WTC11 (cell line): ENCODE results near the gene FTSJ3.

Experiments
- CREM ChIP-seq: sonication (generic); formaldehyde crosslinking; IDR thresholded peaks from 2 replicates; pipeline ENCODE4 v1.8.1; 2022; ENCODE audit warnings: mild to moderate bottlenecking, missing genetic modification reagents, moderate library complexity
- ELF4 ChIP-seq: sonication (generic); formaldehyde crosslinking; IDR thresholded peaks from 2 replicates; pipeline ENCODE4 v1.8.1; 2022; ENCODE audit warnings: low read depth, mild to moderate bottlenecking, moderate library complexity, missing genetic modification reagents
- HMGA2 ChIP-seq: fragments of 250-450 bp; sonication (Bioruptor Pico); IDR thresholded peaks from 2 replicates; pipeline ENCODE4 v1.4.0; 2021; ENCODE audit warnings: mild to moderate bottlenecking, moderate library complexity
- KAT7 ChIP-seq: sonication (generic); formaldehyde crosslinking; IDR thresholded peaks from 2 replicates; pipeline ENCODE4 v1.8.1; 2023; ENCODE audit warnings: missing genetic modification reagents, mild to moderate bottlenecking, borderline replicate concordance
- NR1H2 ChIP-seq: sonication (generic); formaldehyde crosslinking; IDR thresholded peaks from 2 replicates; pipeline ENCODE4 v1.9.0; 2021; ENCODE audit warnings: mild to moderate bottlenecking, moderate library complexity, missing genetic modification reagents
- SP1 ChIP-seq: sonication (generic); formaldehyde crosslinking; conservative IDR thresholded peaks from 2 replicates; pipeline ENCODE4 v1.8.1; 2022; ENCODE audit warnings: missing genetic modification reagents
- TEAD1 ChIP-seq: sonication (generic); formaldehyde crosslinking; IDR thresholded peaks from 2 replicates; pipeline ENCODE4 v1.8.0; 2022; ENCODE audit warnings: mild to moderate bottlenecking, missing genetic modification reagents
- TEAD4 ChIP-seq: sonication (generic); formaldehyde crosslinking; IDR thresholded peaks from 2 replicates; pipeline ENCODE4 v1.8.0; 2022; ENCODE audit warnings: mild to moderate bottlenecking, missing genetic modification reagents
- TP53 ChIP-seq: sonication (generic); formaldehyde crosslinking; IDR thresholded peaks from 2 replicates; pipeline ENCODE4 v1.8.1; 2023; ENCODE audit warnings: mild to moderate bottlenecking, missing genetic modification reagents
- ZNF121 ChIP-seq: sonication (generic); formaldehyde crosslinking; IDR thresholded peaks from 2 replicates; pipeline ENCODE4 v1.8.0; 2023; ENCODE audit warnings: missing genetic modification reagents
- ZNF423 ChIP-seq: fragments of 250-450 bp; sonication (Bioruptor Pico); IDR thresholded peaks from 2 replicates; pipeline ENCODE4 v2.1.2; 2022; ENCODE audit warnings: mild to moderate bottlenecking, moderate library complexity
- TF ChIP-seq, protein P1 (sequence below): fragments of 200-600 bp; IDR thresholded peaks from 2 replicates; pipeline ENCODE4 v1.8.0; 2022; ENCODE audit warnings: antibody characterized with exemption
- TF ChIP-seq, protein P2 (sequence below): sonication (generic); formaldehyde crosslinking; IDR thresholded peaks from 2 replicates; pipeline ENCODE4 v1.8.1; 2022; ENCODE audit warnings: low read depth, mild to moderate bottlenecking, moderate library complexity, missing genetic modification reagents, borderline replicate concordance
- TF ChIP-seq, protein P3 (sequence below): sonication (generic); formaldehyde crosslinking; IDR thresholded peaks from 2 replicates; pipeline ENCODE4 v1.8.0; 2023; ENCODE audit warnings: mild to moderate bottlenecking, missing genetic modification reagents

DNA sequence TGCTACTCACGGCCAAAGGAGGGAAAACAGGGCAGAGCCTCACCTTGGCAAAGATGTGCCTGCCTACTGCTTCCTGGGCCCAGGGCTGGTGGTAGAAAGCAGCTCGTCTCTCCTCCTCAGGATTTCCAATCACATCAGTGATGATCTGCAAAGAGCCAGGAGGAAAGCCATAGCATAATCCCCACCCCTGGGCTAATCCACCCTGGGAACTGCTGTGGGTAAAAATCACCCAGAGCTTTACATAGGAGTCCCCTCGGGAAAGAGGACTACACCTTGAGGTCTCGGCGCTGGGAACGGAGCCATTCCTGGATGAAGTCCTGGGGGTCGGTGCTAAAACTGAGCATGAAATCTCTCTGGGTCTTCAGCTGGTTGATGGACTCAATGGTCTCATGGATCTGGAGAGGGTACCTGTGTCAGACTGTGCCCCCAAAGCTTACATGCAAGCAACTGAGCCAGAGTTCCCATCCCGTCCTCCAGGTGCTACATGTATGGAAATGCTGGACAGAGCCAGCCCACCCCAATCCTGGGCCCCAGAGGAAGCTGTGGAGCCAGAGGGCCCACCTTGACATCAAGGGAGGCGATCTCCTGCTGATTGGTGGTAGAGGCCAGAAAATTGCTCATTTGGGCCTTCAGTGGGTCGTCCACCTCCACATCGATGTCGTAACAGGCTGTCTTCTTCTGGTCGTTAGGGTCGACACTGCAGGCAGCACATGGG lies 5.7 kb upstream of the FTSJ3 start:
- TF ChIP-seq ELF4 = no peak
- TF ChIP-seq, protein P1, sequence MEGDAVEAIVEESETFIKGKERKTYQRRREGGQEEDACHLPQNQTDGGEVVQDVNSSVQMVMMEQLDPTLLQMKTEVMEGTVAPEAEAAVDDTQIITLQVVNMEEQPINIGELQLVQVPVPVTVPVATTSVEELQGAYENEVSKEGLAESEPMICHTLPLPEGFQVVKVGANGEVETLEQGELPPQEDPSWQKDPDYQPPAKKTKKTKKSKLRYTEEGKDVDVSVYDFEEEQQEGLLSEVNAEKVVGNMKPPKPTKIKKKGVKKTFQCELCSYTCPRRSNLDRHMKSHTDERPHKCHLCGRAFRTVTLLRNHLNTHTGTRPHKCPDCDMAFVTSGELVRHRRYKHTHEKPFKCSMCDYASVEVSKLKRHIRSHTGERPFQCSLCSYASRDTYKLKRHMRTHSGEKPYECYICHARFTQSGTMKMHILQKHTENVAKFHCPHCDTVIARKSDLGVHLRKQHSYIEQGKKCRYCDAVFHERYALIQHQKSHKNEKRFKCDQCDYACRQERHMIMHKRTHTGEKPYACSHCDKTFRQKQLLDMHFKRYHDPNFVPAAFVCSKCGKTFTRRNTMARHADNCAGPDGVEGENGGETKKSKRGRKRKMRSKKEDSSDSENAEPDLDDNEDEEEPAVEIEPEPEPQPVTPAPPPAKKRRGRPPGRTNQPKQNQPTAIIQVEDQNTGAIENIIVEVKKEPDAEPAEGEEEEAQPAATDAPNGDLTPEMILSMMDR = no peak
- no peak for TF ChIP-seq ZNF121 (CRISPR knock-in tag)
- TF ChIP-seq, protein P2, sequence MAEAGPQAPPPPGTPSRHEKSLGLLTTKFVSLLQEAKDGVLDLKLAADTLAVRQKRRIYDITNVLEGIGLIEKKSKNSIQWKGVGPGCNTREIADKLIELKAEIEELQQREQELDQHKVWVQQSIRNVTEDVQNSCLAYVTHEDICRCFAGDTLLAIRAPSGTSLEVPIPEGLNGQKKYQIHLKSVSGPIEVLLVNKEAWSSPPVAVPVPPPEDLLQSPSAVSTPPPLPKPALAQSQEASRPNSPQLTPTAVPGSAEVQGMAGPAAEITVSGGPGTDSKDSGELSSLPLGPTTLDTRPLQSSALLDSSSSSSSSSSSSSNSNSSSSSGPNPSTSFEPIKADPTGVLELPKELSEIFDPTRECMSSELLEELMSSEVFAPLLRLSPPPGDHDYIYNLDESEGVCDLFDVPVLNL (CRISPR knock-in tag) = no peak
- no peak for TF ChIP-seq HMGA2 (CRISPR knock-in tag)
- no peak for TF ChIP-seq NR1H2 (CRISPR knock-in tag)
- TF ChIP-seq SP1 = no peak
- no peak for TF ChIP-seq CREM (CRISPR knock-in tag)
- TF ChIP-seq KAT7 = no peak
- TF ChIP-seq, protein P3, sequence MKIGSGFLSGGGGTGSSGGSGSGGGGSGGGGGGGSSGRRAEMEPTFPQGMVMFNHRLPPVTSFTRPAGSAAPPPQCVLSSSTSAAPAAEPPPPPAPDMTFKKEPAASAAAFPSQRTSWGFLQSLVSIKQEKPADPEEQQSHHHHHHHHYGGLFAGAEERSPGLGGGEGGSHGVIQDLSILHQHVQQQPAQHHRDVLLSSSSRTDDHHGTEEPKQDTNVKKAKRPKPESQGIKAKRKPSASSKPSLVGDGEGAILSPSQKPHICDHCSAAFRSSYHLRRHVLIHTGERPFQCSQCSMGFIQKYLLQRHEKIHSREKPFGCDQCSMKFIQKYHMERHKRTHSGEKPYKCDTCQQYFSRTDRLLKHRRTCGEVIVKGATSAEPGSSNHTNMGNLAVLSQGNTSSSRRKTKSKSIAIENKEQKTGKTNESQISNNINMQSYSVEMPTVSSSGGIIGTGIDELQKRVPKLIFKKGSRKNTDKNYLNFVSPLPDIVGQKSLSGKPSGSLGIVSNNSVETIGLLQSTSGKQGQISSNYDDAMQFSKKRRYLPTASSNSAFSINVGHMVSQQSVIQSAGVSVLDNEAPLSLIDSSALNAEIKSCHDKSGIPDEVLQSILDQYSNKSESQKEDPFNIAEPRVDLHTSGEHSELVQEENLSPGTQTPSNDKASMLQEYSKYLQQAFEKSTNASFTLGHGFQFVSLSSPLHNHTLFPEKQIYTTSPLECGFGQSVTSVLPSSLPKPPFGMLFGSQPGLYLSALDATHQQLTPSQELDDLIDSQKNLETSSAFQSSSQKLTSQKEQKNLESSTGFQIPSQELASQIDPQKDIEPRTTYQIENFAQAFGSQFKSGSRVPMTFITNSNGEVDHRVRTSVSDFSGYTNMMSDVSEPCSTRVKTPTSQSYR (CRISPR knock-in tag) = no peak
- no peak for TF ChIP-seq TP53 (CRISPR knock-in tag)
- no peak for TF ChIP-seq TEAD4 (CRISPR knock-in tag)
- TF ChIP-seq ZNF423 = no peak
- TF ChIP-seq TEAD1 = no peak
